Activated CD4-positive, alpha-beta T cell treated with anti-CD3 and anti-CD28 coated beads, Interleukin-2, amount 10 ng/mL, durations not matched to agents 7 days and 5 days (primary cell): Measurements from ENCODE around the gene GRIA4. TPM values are rescaled to one million over a fixed set of nuclear protein-coding genes. Genes with fewer than 3 reads are reported as not detected.

Experiments
- CTCF ChIA-PET: fragments of 350-600 bp; sonication (Branson Sonifier 250); formaldehyde crosslinking; loops from one replicate; lab custom pipeline; 2021; ENCODE audit warnings: antibody characterized with exemption; lab: Charles Lee
- POLR2A ChIA-PET: fragments of 350-600 bp; sonication (Branson Sonifier 250); formaldehyde crosslinking; loops from one replicate; lab custom pipeline; 2021; ENCODE audit warnings: antibody characterized with exemption; lab: Charles Lee
- DNase-seq: peaks from one replicate; pipeline ENCODE4 v3.0.0-alpha.2; 2020
- H3K27ac Mint-ChIP-seq: one replicate; pipeline ENCODE4 v1.8.0; 2021; ENCODE audit warnings: mild to moderate bottlenecking, moderate library complexity, mixed read lengths
- H3K27me3 Mint-ChIP-seq: one replicate; pipeline ENCODE4 v1.8.0; 2021; ENCODE audit warnings: mixed read lengths
- H3K36me3 Mint-ChIP-seq: one replicate; pipeline ENCODE4 v1.8.0; 2021; ENCODE audit warnings: low read depth, mixed read lengths
- H3K4me1 Mint-ChIP-seq: one replicate; pipeline ENCODE4 v1.8.0; 2021; ENCODE audit warnings: mixed read lengths
- H3K4me3 Mint-ChIP-seq: one replicate; pipeline ENCODE4 v1.8.0; 2021; ENCODE audit warnings: mild to moderate bottlenecking, moderate library complexity, mixed read lengths
- H3K9me3 Mint-ChIP-seq: one replicate; pipeline ENCODE4 v1.8.0; 2021; ENCODE audit warnings: mixed read lengths
- total RNA-seq, 2 experiments: library from RNA; stranded (reverse); gene quantifications; one replicate each; pipeline ENCODE4 v1.2.3, GENCODE V29; 2021

Gene GRIA4
- not detected for total RNA-seq

- ChIA-PET CTCF (no interaction called here), POLR2A (no interaction called here)
- Mint-ChIP-seq H3K36me3 (no peaks in the 10 kb centered on the region), H3K27me3 (peaks cover 41% of the 10 kb centered on the region), H3K27ac (no peak within 1 kb of the TSS), H3K4me1 (no peaks in the 10 kb centered on the region), H3K9me3 (no peaks in the 10 kb centered on the region), H3K4me3 (no peak within 1 kb of the TSS)
- DNase-seq, result no peak
Observed at GRCh38 chr11:105609832-105610781, at the start of gene GRIA4. TSS of gene GRIA4 (plus strand) at chr11:105610073. CDS start at chr11:105610998, 925 bp downstream.

DNA sequence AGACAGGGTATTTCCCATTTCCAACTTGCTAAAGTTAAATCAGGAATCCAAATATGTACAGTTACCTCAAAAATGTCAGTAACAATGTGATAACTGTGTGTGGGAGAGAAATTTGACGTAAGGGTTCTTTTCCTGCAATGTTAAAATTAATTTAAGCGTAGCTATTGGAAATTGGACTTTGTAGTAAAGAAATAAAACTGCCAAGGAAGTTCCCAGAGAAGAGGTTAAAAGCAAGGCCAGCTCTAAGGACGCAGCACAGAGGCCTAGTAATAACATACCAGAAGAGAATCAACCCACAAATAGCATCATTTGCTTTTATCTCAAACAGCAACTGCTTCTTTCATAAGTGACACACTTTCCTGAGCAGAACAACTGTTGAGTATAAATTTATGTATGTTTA is 36.8 kb upstream of the GRIA4 start:
- H3K4me3 Mint-ChIP-seq, result no peak overlapping the region

DNA sequence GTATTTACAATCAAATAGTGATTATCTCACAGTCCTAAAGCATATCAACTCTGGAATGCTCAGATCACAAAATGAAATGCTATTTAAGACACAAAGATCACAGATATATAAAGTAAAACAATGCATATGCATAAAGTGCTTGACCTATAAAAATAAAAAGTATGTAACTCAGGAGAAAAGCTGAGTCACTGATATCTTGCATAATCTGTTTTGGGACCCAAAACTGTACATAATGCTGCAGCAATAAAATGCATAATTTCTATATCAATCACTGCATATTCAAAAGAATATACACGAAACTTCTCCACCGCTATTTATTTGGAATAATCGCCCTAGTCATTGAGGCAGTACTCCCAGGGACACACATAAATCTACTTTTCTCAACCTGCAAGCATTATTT is 34.9 kb upstream of the GRIA4 start:
- no peaks in the 10 kb centered on the region for H3K27me3 Mint-ChIP-seq
- no peak overlapping the region for H3K4me3 Mint-ChIP-seq
- H3K9me3 Mint-ChIP-seq, result no peaks in the 10 kb centered on the region
- ChIA-PET POLR2A (no interaction called here), CTCF (no interaction called here)
- no peaks in the 10 kb centered on the region for H3K4me1 Mint-ChIP-seq
- H3K27ac Mint-ChIP-seq, result no peak overlapping the region
- H3K36me3 Mint-ChIP-seq, result no peaks in the 10 kb centered on the region
- no peak for DNase-seq

More for the DNA sequence above, 36.8 kb upstream of the GRIA4 start:
- H3K36me3 Mint-ChIP-seq, result no peaks in the 10 kb centered on the region
- no peak for DNase-seq
- no peaks in the 10 kb centered on the region for H3K9me3 Mint-ChIP-seq
- H3K27ac Mint-ChIP-seq, result no peak overlapping the region
- ChIA-PET CTCF (no interaction called here), POLR2A (no interaction called here)
- no peaks in the 10 kb centered on the region for H3K27me3 Mint-ChIP-seq
- no peaks in the 10 kb centered on the region for H3K4me1 Mint-ChIP-seq

- H3K36me3 Mint-ChIP-seq, result no peaks in the 10 kb centered on the region
- no peak overlapping the region for H3K4me3 Mint-ChIP-seq
- no peaks in the 10 kb centered on the region for H3K4me1 Mint-ChIP-seq
- no peaks in the 10 kb centered on the region for H3K27me3 Mint-ChIP-seq
- DNase-seq, result no peak
- POLR2A ChIA-PET, result no interaction called here
- H3K27ac Mint-ChIP-seq, result no peak overlapping the region
- CTCF ChIA-PET, result no interaction called here
- no peaks in the 10 kb centered on the region for H3K9me3 Mint-ChIP-seq
Observed at GRCh38 chr11:105577641-105578040, 32.2 kb upstream of the GRIA4 start.

DNA sequence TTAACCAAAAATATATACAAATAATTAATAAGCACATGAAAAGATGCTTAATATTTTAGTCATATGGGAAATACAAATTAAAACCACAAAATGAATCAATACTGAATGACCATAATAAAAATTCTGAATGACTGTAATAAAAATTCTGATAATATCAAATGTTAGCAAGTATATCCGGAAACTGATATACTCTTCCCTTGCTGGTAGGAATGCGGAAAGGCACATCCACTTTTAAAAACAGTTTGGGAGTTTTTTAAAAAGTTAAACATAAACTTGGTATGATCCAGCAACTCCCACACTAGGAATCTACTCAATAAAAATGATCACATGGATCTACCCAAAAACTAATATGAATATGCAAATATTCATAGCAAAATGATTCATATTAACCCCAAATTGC is 30.8 kb upstream of the GRIA4 start:
- Mint-ChIP-seq H3K4me1 (no peaks in the 10 kb centered on the region), H3K9me3 (no peaks in the 10 kb centered on the region), H3K36me3 (no peaks in the 10 kb centered on the region), H3K27me3 (no peaks in the 10 kb centered on the region), H3K4me3 (no peak overlapping the region), H3K27ac (no peak overlapping the region)
- DNase-seq, result no peak
- ChIA-PET CTCF (no interaction called here), POLR2A (no interaction called here)

- CTCF ChIA-PET, result no interaction called here
- Mint-ChIP-seq H3K9me3 (no peaks in the 10 kb centered on the region), H3K4me3 (no peak overlapping the region), H3K4me1 (no peaks in the 10 kb centered on the region), H3K36me3 (no peaks in the 10 kb centered on the region), H3K27me3 (no peaks in the 10 kb centered on the region), H3K27ac (no peak overlapping the region)
- DNase-seq, result no peak
- POLR2A ChIA-PET, result no interaction called here
Observed at GRCh38 chr11:105582497-105582896, 27.4 kb upstream of the GRIA4 start.

DNA sequence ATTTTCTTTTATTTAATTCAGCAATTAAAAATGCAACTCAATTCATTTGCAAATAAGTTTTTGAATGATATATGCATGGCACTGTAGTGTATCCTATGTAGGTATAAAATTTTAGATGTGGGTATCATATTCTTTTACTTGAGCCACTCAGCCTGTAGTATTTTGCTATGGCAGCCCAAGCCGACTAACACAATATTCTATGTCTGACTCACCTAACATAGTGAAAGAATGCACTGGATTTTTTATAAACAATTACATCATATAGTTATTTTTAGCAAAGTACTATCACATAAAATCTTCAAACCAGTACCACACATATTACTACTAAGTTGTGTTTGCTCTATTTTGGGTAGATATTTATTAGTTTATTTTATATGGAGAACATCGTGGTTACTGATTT is 21.9 kb upstream of the GRIA4 start:
- POLR2A ChIA-PET, result no interaction called here
- DNase-seq, result no peak
- no peaks in the 10 kb centered on the region for H3K4me1 Mint-ChIP-seq
- no peaks in the 10 kb centered on the region for H3K27me3 Mint-ChIP-seq
- no peak overlapping the region for H3K27ac Mint-ChIP-seq
- H3K9me3 Mint-ChIP-seq, result no peaks in the 10 kb centered on the region
- H3K36me3 Mint-ChIP-seq, result no peaks in the 10 kb centered on the region
- CTCF ChIA-PET, result no interaction called here
- H3K4me3 Mint-ChIP-seq, result no peak overlapping the region

DNA sequence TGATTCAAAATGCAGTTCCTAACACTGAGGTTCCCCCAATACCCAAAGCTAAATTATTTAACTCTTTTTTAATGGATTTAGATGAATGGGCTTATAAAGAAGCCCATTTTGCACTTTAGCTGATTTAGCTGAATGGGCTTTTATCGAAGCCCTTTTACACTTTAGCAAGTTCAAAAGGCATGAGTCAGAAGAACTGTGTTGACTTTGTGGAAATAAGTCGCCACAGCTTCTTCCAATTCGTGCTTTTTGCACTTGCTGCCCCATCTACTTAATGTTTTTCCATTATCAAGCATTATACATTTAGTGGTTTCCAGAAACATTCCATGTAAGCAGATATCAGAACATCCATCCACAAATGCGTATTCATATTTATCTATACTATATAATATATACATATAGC is 20.5 kb upstream of the GRIA4 start:
- Mint-ChIP-seq H3K36me3 (no peaks in the 10 kb centered on the region), H3K9me3 (no peaks in the 10 kb centered on the region), H3K27ac (no peak overlapping the region), H3K4me1 (no peaks in the 10 kb centered on the region), H3K4me3 (no peak overlapping the region), H3K27me3 (no peaks in the 10 kb centered on the region)
- DNase-seq, result no peak
- ChIA-PET POLR2A (no interaction called here), CTCF (no interaction called here)

DNA sequence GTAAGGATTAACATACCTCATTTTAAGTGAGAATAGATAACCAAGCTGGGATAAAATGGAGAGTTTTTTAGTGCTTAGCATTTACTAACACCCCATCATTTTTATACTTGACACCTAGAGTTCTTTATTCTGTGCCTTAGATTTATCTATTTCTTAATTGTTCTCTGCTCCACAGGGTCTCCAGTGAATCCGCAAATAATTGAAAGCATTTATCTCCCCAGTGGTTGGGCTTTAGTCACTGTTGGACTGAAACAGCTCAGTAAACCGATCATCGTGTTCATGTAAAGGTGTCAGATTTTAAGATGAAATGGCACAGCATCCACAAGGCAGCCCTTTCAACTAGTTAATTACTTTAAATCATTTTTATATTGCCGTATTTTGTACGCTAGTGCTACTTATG is 17.8 kb upstream of the GRIA4 start:
- H3K4me3 Mint-ChIP-seq, result no peak overlapping the region
- POLR2A ChIA-PET, result no interaction called here

GRCh38 chr11:105598371-105598770 is 11.5 kb upstream of the GRIA4 start:
- no peak overlapping the region for H3K4me3 Mint-ChIP-seq
- no peak for DNase-seq
- no peaks in the 10 kb centered on the region for H3K36me3 Mint-ChIP-seq
- no peak overlapping the region for H3K27ac Mint-ChIP-seq
- CTCF ChIA-PET, result no interaction called here
- H3K9me3 Mint-ChIP-seq, result no peaks in the 10 kb centered on the region
- POLR2A ChIA-PET, result no interaction called here
- H3K27me3 Mint-ChIP-seq, result no peaks in the 10 kb centered on the region
- H3K4me1 Mint-ChIP-seq, result no peaks in the 10 kb centered on the region

More for the DNA sequence above, 17.8 kb upstream of the GRIA4 start:
- Mint-ChIP-seq H3K36me3 (no peaks in the 10 kb centered on the region), H3K4me1 (no peaks in the 10 kb centered on the region), H3K9me3 (no peaks in the 10 kb centered on the region), H3K27ac (no peak overlapping the region), H3K27me3 (no peaks in the 10 kb centered on the region)
- CTCF ChIA-PET, result no interaction called here
- no peak for DNase-seq

- Mint-ChIP-seq H3K9me3 (no peaks in the 10 kb centered on the region), H3K4me3 (no peak overlapping the region), H3K27ac (no peak overlapping the region), H3K36me3 (no peaks in the 10 kb centered on the region), H3K27me3 (peaks cover 2% of the 10 kb centered on the region), H3K4me1 (no peaks in the 10 kb centered on the region)
- DNase-seq, result no peak
- POLR2A ChIA-PET, result no interaction called here
- CTCF ChIA-PET, result no interaction called here
Observed at GRCh38 chr11:105603156-105603555, 6.7 kb upstream of the GRIA4 start.

GRCh38 chr11:105609341-105609781 is 512 bp upstream of the GRIA4 start:
- Mint-ChIP-seq H3K9me3 (no peaks in the 10 kb centered on the region), H3K4me1 (no peaks in the 10 kb centered on the region), H3K27me3 (peaks cover 41% of the 10 kb centered on the region), H3K27ac (no peak overlapping the region), H3K4me3 (no peak overlapping the region), H3K36me3 (no peaks in the 10 kb centered on the region)
- no peak for DNase-seq
- ChIA-PET CTCF (no interaction called here), POLR2A (no interaction called here)

- CTCF ChIA-PET, result no interaction called here
- no peaks in the 10 kb centered on the region for H3K4me1 Mint-ChIP-seq
- H3K27me3 Mint-ChIP-seq, result peaks cover 41% of the 10 kb centered on the region
- no peaks in the 10 kb centered on the region for H3K9me3 Mint-ChIP-seq
- DNase-seq, result no peak
- peak overlapping the region; percentile 46 for H3K27ac Mint-ChIP-seq
- H3K36me3 Mint-ChIP-seq, result no peaks in the 10 kb centered on the region
- H3K4me3 Mint-ChIP-seq, result no peak overlapping the region
- POLR2A ChIA-PET, result no interaction called here
Observed at GRCh38 chr11:105610871-105611571, 1.1 kb downstream of the GRIA4 start.
